Activated T-cell treated with anti-CD3 and anti-CD28 coated beads, Interleukin-2, amount 50 U/mL, for 72 hours (primary cell): ENCODE measurements around the gene SPRED1. TPM values are rescaled to one million over a fixed set of nuclear protein-coding genes. Genes with fewer than 3 reads are reported as not detected.

Experiments used
- ATAC-seq, 2 donors: fragments of 150-1000 bp; cut with Tn5 transposase; replicated peaks in 1 of 2; 2 replicates each; pipeline ENCODE4 v1.10.0; 2021; ENCODE audit warnings: moderate library complexity in 2 of 2, mild to moderate bottlenecking in 1 of 2
- DNase-seq, 2 donors: peaks; one replicate each; pipeline ENCODE4 v3.0.0; 2021 to 2022; ENCODE audit warnings: mixed read lengths in 1 of 2
- H3K27ac Mint-ChIP-seq: one replicate; pipeline ENCODE4 v1.8.0; 2022; ENCODE audit warnings: mild to moderate bottlenecking, moderate library complexity, mixed read lengths
- H3K27me3 Mint-ChIP-seq: one replicate; pipeline ENCODE4 v1.8.0; 2022; ENCODE audit warnings: low read depth, mixed read lengths
- H3K36me3 Mint-ChIP-seq, 2 donors: one replicate each; pipeline ENCODE4 v1.8.0; 2022; ENCODE audit warnings: mixed read lengths in 2 of 2, mild to moderate bottlenecking in 1 of 2; ENCODE audit not compliant: insufficient read depth in 2 of 2
- H3K4me1 Mint-ChIP-seq: one replicate; pipeline ENCODE4 v1.8.0; 2022; ENCODE audit warnings: low read depth, mixed read lengths
- H3K4me3 Mint-ChIP-seq, 2 donors: one replicate each; pipeline ENCODE4 v1.8.0; 2022; ENCODE audit warnings: mild to moderate bottlenecking in 2 of 2, mixed read lengths in 2 of 2, moderate library complexity in 2 of 2
- H3K9me3 Mint-ChIP-seq, 2 donors: one replicate each; pipeline ENCODE4 v1.8.0; 2022; ENCODE audit warnings: mixed read lengths in 2 of 2
- total RNA-seq, 2 donors: library from RNA; stranded (reverse); gene quantifications; one replicate each; pipeline ENCODE4 v1.2.3, GENCODE V29; 2022

The SPRED1 gene
- total RNA-seq, 2 donors from 2014 or later: 0.77 to 1.5 TPM

DNA sequence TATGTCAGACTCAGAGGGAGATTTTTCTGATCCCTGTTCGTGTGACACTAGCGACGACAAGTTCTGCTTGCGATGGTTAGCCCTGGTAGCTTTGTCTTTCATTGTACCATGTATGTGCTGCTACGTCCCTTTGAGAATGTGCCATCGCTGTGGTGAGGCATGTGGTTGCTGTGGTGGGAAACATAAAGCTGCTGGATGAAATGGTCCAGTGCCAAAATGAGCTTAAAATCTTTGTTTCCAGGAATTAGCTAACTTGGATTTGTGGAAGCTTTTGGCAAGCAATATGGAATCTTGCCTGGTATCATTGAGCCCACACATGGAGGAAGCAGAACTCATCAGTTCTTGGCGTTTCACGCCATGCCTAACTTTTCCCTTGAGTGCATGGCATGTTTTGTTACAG is 98.8 kb downstream of the SPRED1 start:
- ATAC-seq: no peak
- Mint-ChIP-seq H3K27ac (no peak overlapping the region), H3K4me3 (no peak overlapping the region), H3K4me1 (no peaks in the 10 kb centered on the region), H3K9me3 (no peaks in the 10 kb centered on the region), H3K36me3 (no peaks in the 10 kb centered on the region), H3K27me3 (peaks cover 7% of the 10 kb centered on the region)
- DNase-seq: no peak

DNA sequence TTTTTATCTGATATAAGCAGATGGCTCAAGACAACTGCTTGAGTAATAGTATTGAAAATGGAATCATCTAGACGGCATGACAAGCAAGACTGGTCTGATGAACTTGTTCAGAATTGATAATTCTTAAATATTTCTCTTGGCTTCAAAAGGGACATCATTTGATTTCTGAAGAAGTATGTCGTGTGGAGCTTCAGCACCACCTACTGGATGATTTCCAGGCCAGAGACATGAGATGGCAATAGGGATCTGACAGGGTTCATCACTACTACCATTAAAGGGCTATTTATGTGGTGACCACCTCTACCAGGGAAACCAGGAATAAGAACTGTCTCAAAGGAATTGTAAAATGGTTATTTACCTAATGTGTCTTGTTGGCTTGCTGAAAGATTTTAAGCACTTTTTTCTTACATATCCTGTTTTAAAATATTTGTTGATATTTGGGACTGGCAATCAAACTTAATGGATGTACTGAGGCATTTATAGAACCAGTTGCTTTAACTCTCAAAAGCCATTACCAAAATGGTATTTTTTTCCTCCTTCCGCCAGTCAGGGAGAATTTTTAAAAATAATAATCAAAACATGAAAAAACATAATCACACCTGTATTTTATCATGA is 101.8 kb downstream of the SPRED1 start:
- peak; percentile 49 to 60 for DNase-seq
- Mint-ChIP-seq H3K27me3 (peaks cover 7% of the 10 kb centered on the region), H3K4me1 (no peaks in the 10 kb centered on the region), H3K4me3 (no peak overlapping the region), H3K36me3 (no peaks in the 10 kb centered on the region), H3K9me3 (no peaks in the 10 kb centered on the region), H3K27ac (no peak overlapping the region)
- peak in 1 of 2 donors; percentile 39 for ATAC-seq

DNA sequence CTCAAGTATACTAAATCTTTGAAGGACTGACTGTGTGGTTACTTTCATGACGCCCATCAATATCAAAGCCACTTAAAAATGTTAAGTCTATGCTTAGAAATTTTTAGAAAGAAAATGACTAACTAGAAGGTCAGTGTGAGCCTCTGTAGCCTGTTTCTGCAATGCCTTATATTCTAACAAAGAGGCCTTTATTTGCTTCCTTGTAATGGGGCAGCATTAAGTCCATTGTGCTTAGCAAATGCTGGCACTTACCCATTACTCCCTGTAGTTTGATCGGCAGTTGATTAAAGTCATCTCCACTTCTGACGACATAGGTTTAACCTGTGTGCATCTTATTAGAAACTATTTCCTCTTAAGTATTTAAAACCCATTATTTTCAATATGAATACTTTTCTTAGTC is 109.7 kb downstream of the SPRED1 start:
- peaks cover 21% of the 10 kb centered on the region for H3K27me3 Mint-ChIP-seq
- ATAC-seq (no peak), DNase-seq (no peak)
- no peaks in the 10 kb centered on the region for H3K36me3 Mint-ChIP-seq
- H3K4me1 Mint-ChIP-seq: no peaks in the 10 kb centered on the region
- no peak overlapping the region for H3K4me3 Mint-ChIP-seq
- no peaks in the 10 kb centered on the region for H3K9me3 Mint-ChIP-seq
- H3K27ac Mint-ChIP-seq: peak overlapping the region; percentile 3

DNA sequence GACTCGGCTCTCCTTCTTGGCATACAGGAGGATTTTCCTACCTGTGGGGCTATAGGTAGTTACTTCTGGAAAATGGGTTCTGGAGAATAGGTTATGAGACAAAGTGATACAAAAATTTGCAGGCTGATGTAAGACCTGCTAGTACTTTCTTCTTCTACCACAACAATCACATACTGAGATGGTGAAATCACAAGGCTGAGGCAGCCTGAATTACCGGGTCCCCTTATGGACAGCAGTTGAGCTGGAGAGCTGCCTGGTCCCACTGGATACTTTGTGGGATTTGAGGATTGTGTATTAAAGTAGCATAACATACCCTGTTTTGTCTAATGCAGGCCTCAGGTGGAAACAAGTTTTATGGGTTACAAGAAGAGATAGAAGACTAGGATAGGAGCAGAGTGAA is 114.8 kb downstream of the SPRED1 start:
- DNase-seq: no peak
- no peak overlapping the region for H3K27ac Mint-ChIP-seq
- no peak for ATAC-seq
- no peaks in the 10 kb centered on the region for H3K9me3 Mint-ChIP-seq
- H3K36me3 Mint-ChIP-seq: no peaks in the 10 kb centered on the region
- H3K4me3 Mint-ChIP-seq: no peak overlapping the region
- peaks cover 28% of the 10 kb centered on the region for H3K27me3 Mint-ChIP-seq
- H3K4me1 Mint-ChIP-seq: no peaks in the 10 kb centered on the region

DNA sequence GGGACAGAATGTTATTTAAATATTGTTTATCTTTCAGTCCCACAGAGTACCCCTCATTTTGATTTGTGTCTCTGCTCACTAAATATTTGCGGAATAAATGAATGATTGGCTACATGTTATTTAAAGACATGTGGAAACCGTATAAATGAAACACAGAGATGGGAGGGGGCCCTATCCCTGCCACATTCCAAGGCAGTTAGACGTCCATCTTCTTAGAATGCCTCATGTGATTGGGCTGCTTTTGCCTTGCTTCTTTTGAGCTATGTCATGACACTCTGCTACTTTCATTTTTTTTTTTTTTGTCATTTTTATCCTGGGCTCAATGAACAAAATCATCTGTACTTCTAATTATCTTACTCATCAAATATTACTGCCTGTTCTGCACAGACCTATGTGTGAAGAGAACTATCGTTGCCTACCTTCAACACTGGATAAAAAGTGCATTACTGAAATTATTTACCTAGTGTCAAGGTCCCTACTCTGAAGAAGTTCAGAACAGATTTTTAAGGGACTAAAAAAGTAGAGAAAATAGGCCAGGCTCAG is 117.4 kb downstream of the SPRED1 start:
- no peak for DNase-seq
- Mint-ChIP-seq H3K27me3 (peaks cover 26% of the 10 kb centered on the region), H3K9me3 (peaks cover 0 to 2% of the 10 kb centered on the region in 2 donors), H3K36me3 (no peaks in the 10 kb centered on the region), H3K4me1 (no peaks in the 10 kb centered on the region), H3K27ac (no peak overlapping the region), H3K4me3 (no peak overlapping the region)
- ATAC-seq: no peak

DNA sequence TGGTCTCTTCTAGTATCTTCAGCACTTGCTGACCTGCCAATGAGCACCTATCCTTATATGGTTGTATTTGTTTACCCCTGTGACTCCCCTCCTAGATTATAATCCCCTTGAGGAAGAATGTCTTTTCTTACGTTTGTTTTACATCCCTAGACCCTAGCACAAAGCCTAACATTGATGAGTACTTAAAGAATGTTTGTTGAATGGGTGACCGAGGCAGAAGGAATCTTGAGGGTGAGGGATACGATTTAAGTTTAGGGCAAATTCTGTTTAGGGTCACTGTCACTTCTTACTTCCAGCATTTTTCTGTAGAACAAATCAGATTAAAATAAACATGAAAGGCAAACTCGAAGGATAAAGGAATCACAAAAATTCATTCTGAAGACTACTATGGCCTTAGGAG is 120.4 kb downstream of the SPRED1 start:
- Mint-ChIP-seq H3K9me3 (peaks cover 0 to 2% of the 10 kb centered on the region in 2 donors), H3K27me3 (peaks cover 27% of the 10 kb centered on the region), H3K36me3 (no peaks in the 10 kb centered on the region), H3K4me1 (no peaks in the 10 kb centered on the region), H3K4me3 (no peak overlapping the region), H3K27ac (no peak overlapping the region)
- DNase-seq: no peak
- no peak for ATAC-seq

DNA sequence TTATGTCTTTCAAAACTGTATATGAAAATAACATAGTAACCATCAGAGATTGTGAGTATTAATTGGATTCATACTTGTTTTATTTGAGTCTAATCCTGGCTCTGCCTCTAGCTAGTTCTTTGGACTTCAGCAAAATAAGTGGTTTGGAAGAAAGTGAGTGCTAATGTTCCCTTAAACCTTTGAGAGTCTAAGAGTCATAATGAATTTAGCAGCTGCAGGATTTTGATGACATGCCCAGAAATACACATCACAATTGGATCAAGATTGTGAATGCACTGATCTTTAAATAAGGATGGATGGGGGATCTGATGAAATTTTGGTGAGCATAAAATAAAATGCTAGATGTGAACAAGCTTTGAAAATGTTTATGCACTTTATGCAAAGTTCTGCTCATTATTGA is 121.4 kb downstream of the SPRED1 start:
- Mint-ChIP-seq H3K36me3 (no peaks in the 10 kb centered on the region), H3K9me3 (peaks cover 0 to 2% of the 10 kb centered on the region in 2 donors), H3K27ac (no peak overlapping the region), H3K4me3 (no peak overlapping the region), H3K4me1 (no peaks in the 10 kb centered on the region), H3K27me3 (peaks cover 31% of the 10 kb centered on the region)
- ATAC-seq (no peak), DNase-seq (no peak)

DNA sequence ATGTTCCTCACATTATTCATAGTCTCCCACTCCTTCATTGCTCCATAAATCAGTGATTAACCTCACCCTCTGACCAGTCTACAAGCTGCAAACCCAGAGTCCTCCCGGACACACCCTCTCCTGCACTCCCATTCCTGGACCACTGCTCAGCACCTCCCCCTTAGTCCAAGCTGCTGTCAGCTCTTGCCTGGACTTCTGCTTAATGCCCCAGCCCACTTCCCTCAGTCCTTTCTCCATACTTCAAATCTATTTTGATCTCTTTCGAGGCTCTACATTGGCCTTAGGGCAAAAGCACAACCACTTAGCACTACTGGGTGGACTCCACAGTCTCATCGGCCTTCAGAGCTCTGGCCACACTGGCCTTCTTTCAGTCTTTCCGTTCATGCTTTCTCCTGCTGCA is 121.9 kb downstream of the SPRED1 start:
- no peaks in the 10 kb centered on the region for H3K36me3 Mint-ChIP-seq
- H3K4me1 Mint-ChIP-seq: no peaks in the 10 kb centered on the region
- ATAC-seq (no peak), DNase-seq (no peak)
- H3K27ac Mint-ChIP-seq: no peak overlapping the region
- peaks cover 37% of the 10 kb centered on the region for H3K27me3 Mint-ChIP-seq
- no peak overlapping the region for H3K4me3 Mint-ChIP-seq
- peaks cover 0 to 2% of the 10 kb centered on the region in 2 donors for H3K9me3 Mint-ChIP-seq

DNA sequence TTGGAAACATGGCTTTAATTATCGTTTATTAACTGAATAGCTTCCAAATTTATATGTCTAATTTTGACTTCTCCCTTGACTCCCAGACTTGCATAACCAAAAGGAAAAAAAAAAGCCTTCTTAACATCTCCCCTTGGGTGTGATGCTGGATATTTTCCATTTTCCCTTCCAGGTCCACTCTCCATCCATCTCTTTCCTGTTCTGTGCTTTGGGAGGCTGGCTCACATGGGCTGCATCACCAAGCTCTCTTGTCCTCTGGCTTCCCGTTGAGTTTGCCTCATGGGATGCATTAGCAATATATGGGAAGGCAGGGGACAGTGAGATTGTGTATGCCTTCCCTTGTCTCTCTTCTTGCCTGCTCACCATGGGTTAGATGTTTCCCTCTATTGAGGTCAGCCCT is 123.4 kb downstream of the SPRED1 start:
- Mint-ChIP-seq H3K9me3 (peaks cover 0 to 2% of the 10 kb centered on the region in 2 donors), H3K4me3 (no peak overlapping the region), H3K36me3 (no peaks in the 10 kb centered on the region), H3K4me1 (no peaks in the 10 kb centered on the region), H3K27me3 (peaks cover 46% of the 10 kb centered on the region), H3K27ac (no peak overlapping the region)
- ATAC-seq (no peak), DNase-seq (no peak)

DNA sequence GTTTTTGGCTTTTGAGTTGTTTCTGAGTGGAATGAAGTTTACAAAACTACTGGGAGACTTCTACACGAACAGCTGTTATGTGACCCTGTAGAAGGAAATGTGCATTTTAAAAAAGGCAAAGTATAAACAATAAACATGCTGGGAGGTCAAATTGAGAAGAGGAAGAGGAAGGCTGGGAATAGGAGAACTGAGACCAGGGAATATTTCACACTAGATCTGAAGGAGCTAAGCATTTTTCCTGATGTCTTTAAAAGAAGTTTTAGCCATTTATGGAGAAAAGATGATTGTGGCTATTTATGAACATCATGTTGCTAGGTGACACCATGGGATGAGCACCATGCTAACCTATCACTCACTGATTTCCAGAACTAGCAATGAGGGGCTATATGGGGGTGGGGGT is 125.0 kb downstream of the SPRED1 start:
- no peak overlapping the region for H3K4me3 Mint-ChIP-seq
- no peaks in the 10 kb centered on the region for H3K4me1 Mint-ChIP-seq
- no peak overlapping the region for H3K27ac Mint-ChIP-seq
- H3K36me3 Mint-ChIP-seq: no peaks in the 10 kb centered on the region
- peaks cover 56% of the 10 kb centered on the region for H3K27me3 Mint-ChIP-seq
- no peak for ATAC-seq
- DNase-seq: no peak
- H3K9me3 Mint-ChIP-seq: peaks cover 0 to 2% of the 10 kb centered on the region in 2 donors

DNA sequence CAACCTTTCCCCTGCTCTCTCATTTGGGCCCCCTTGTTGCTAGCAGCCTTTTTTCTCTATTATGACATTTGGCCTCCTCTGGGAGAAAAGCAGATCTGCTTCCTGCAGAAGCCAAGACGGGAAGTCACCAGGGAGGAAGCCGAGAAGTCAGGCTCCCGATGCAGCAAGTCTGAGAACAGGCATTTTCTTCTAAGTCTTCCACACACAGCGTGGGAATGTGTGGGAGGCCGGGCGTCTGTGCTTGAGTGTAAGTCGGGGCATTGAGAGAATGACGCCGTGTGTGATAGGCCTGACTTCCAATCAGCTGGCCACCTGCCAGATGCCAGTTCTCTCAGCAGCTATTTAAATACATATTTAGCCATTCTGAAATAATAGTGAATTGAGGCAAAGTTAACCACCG is 125.5 kb downstream of the SPRED1 start:
- Mint-ChIP-seq H3K27ac (no peak overlapping the region), H3K36me3 (no peaks in the 10 kb centered on the region), H3K27me3 (peaks cover 56% of the 10 kb centered on the region), H3K4me1 (no peaks in the 10 kb centered on the region), H3K4me3 (no peak overlapping the region), H3K9me3 (peaks cover 0 to 2% of the 10 kb centered on the region in 2 donors)
- DNase-seq: no peak
- ATAC-seq: no peak

DNA sequence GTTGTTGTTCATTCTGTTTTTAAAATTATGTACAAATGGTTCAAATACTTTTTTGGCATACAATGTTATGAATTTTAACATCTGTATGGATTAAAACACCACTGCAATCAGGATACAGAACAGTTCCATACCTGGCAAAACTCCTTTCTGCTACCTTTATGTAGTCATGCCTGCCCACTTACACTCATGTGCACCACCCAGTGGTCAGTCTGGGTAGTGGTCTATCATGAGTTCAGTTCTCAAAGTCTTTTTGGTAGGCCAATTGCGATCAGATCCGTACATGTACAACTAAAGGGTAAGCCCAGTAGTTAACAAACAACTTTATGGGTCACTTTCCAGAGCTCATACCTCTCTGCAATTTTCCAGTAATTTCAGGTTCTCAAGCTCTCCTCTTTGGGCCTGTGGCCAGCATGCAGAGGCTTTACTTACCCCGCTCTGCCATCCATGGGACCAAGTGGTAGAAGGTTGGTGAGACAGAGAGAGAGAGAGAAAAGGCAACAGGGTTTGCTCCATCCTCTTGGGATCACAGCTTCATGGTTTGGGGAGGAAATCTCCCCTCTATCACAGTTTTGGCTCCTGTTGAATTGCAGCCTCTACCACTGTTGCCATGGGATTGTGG is 137.4 kb downstream of the SPRED1 start:
- peaks cover 17% of the 10 kb centered on the region for H3K27me3 Mint-ChIP-seq
- H3K4me1 Mint-ChIP-seq: no peaks in the 10 kb centered on the region
- H3K27ac Mint-ChIP-seq: no peak overlapping the region
- no peaks in the 10 kb centered on the region for H3K36me3 Mint-ChIP-seq
- no peak overlapping the region for H3K4me3 Mint-ChIP-seq
- ATAC-seq: peak; percentile 55 to 64
- H3K9me3 Mint-ChIP-seq: no peaks in the 10 kb centered on the region
- DNase-seq: peak; percentile 64 to 70

DNA sequence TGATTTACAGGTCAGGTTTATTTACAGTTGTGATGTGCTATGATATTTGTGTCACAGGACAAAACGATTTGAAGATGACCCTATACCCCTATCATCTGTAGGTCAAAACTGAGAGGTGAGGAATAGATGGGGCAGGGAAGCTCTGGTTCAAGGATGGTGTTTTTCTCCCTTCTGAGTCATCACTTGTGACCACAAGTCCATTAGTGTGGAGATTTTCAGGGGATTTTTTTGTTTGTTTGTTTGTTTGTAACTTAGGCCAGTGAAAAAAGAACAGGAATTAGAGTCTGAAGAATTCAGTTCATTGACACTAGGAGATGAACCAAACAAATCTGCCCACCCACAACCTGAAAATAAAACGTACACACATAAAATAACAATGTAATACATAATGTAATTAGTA is 138.6 kb downstream of the SPRED1 start:
- DNase-seq (no peak), ATAC-seq (no peak)
- Mint-ChIP-seq H3K36me3 (no peaks in the 10 kb centered on the region), H3K4me1 (no peaks in the 10 kb centered on the region), H3K4me3 (no peak overlapping the region), H3K27me3 (peaks cover 20% of the 10 kb centered on the region), H3K27ac (no peak overlapping the region), H3K9me3 (no peaks in the 10 kb centered on the region)

DNA sequence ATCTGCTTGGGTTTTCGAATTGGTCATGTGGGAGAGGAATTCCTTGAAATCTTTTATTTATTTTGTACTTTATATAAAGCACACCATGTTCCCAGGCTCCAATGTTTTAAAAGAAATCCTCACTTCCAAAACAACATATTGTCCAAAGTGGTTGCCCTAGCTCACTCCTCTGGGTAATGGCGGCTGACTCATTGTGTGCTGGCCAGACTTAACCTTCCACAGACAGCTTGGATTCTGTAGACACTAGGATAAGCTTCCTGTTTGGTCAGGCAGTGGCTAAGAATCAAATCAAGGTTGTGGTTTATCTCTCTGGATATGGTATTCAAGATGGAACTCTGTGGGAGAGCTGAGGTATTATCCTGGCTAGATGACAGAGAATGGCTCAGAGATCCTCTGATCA is 145.5 kb downstream of the SPRED1 start:
- H3K27ac Mint-ChIP-seq: no peak overlapping the region
- no peaks in the 10 kb centered on the region for H3K9me3 Mint-ChIP-seq
- no peak for DNase-seq
- H3K4me1 Mint-ChIP-seq: no peaks in the 10 kb centered on the region
- H3K36me3 Mint-ChIP-seq: no peaks in the 10 kb centered on the region
- no peak for ATAC-seq
- peaks cover 23% of the 10 kb centered on the region for H3K27me3 Mint-ChIP-seq
- H3K4me3 Mint-ChIP-seq: no peak overlapping the region
